ENCODE measurements around the gene BID.

Gene BID

DNA sequence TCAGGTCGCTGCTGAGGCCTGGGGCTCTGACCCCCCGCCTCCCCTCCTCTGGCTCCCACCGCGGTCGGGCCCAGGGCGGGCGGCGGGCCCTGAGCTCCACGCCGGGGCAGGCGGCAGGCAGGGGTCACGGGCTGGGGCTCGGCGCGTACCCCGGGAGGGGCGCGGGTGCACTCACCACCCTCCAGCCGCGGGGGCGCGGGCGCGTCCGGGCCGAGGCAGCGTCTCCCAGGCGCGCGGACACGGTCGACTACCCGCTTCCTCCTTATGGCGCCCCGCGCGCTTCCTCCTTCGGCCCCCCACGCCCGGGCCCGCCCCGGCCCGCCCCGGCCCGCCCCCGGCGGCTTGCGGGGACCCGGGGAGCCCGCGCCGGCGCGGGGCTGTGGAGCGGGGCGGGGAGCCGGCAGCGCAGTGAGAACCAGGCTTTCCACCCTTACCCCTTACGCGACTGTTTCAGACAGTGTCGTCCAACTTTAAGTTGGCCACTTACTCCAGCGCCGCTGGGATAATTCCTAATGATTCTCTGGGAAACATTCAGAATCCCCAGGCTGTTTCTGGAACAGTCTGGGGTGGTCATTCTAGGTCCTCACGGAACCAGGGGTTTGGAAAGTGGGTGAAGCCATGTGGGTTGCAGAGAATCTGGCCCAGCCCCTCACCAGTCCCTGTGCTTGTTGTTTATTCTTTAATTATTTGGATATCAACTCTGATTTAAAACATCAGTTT, at the start of gene BID:
TSS of gene BID (minus strand) at position 264 of the 720 bp plus-strand sequence. CDS start 24,353 bp downstream, outside the sequence.
- ChIA-PET CTCF (interaction anchor here (1.4 to 1.9 kb wide), 4 partner anchors 11 to 37 kb away, joined by 3 to 5 read pairs (median 5); no protein-coding TSS in a partner anchor), POLR2A (no interaction called here)
- no peak for DNase-seq (ENCODE audit: low read depth, low spot score)

DNA sequence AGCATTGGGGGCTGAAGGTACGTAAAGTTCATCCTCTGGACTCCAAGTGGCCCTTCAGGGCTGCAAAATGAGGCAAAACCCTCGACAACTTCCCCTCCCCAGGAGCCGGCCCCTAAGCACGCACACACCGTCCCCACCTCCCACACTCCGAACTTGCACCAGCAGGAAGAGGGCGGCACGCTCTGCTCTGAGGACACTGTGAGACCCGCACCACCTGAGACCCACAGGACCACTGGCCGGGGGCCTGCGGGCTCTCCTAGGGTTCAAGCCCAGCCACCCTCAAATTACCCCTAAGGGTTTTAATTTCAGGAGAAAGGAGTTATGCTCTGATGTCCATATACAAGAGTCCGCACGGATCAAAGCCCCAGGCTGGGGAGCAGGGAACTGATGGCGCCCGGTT, 49.7 kb upstream of the BID start:
- ChIA-PET POLR2A (no interaction called here), CTCF (interaction anchor here (2.8 kb wide), 1 partner anchor 253 kb away, joined by 30 read pairs; the partner anchor contains the start of gene PEX26)
- DNase-seq (ENCODE audit: low read depth, low spot score): no peak
- TF ChIP-seq, protein P1, sequence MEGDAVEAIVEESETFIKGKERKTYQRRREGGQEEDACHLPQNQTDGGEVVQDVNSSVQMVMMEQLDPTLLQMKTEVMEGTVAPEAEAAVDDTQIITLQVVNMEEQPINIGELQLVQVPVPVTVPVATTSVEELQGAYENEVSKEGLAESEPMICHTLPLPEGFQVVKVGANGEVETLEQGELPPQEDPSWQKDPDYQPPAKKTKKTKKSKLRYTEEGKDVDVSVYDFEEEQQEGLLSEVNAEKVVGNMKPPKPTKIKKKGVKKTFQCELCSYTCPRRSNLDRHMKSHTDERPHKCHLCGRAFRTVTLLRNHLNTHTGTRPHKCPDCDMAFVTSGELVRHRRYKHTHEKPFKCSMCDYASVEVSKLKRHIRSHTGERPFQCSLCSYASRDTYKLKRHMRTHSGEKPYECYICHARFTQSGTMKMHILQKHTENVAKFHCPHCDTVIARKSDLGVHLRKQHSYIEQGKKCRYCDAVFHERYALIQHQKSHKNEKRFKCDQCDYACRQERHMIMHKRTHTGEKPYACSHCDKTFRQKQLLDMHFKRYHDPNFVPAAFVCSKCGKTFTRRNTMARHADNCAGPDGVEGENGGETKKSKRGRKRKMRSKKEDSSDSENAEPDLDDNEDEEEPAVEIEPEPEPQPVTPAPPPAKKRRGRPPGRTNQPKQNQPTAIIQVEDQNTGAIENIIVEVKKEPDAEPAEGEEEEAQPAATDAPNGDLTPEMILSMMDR (IDR thresholded peaks at IDR 0.05; ENCODE audit: insufficient read depth, low read length, missing control alignments): no peak
- no peak overlapping the region for H3K4me3 ChIP-seq (ENCODE audit: low read depth, low read length)

More for the DNA sequence above, at the start of gene BID:
- peak within 1 kb of the TSS; percentile 64 for H3K4me3 ChIP-seq (ENCODE audit: low read depth, low read length)
- TF ChIP-seq, protein P1 (IDR thresholded peaks at IDR 0.05; ENCODE audit: insufficient read depth, low read length, missing control alignments): no peak

DNA sequence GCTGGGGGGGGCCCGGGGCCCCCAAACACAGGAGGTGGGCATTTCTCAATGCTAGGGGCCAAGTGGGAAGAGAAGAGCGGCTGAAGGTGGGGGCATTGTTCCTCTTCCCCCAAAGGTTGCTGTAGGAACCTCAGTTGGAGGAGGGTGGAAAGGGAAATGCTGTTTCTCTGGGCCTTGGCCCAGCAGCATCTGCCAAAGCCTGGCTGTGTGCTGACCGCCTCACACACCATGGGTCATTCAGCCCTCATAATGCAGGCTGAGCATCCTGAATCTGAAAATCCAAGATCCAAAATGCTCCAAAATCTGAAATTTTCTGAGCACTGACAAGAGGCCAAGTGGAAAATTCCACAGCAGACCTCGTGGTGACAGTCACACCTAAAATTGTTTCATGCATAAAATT, 49.0 kb upstream of the BID start:
- DNase-seq (ENCODE audit: low read depth, low spot score): no peak
- ChIA-PET CTCF (interaction anchor here (2.4 to 5.6 kb wide), 2 partner anchors 7 to 253 kb away, joined by 16 to 37 read pairs; no protein-coding TSS in a partner anchor), POLR2A (no interaction called here)
- no peak overlapping the region for H3K4me3 ChIP-seq (ENCODE audit: low read depth, low read length)
- TF ChIP-seq, protein P1 (IDR thresholded peaks at IDR 0.05; ENCODE audit: insufficient read depth, low read length, missing control alignments): no peak

DNA sequence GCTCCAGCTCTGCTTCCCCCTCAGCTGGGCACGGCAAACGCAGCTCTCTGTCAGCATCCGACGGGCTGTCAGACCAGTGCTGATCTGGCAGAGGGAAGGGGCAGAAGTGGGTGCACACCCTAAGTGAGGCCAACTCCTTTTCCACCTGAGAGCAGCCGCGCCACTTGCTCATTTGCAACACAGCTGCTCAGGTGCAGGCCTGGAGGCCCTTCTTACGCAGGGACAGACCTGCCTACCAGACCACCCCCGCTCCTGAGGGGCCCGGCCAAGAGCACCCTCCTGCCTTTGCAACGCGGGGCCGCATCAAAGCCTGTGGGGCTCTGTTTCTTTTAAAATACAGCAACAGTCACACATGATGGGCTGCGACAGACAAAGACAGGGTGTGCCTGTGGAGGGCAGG, 47.8 kb upstream of the BID start:
- ChIA-PET POLR2A (no interaction called here), CTCF (interaction anchor here (2.4 to 5.6 kb wide), 2 partner anchors 8 to 254 kb away, joined by 16 to 37 read pairs; no protein-coding TSS in a partner anchor)
- TF ChIP-seq, protein P1 (IDR thresholded peaks at IDR 0.05; ENCODE audit: insufficient read depth, low read length, missing control alignments): no peak
- no peak overlapping the region for H3K4me3 ChIP-seq (ENCODE audit: low read depth, low read length)
- no peak for DNase-seq (ENCODE audit: low read depth, low spot score)

DNA sequence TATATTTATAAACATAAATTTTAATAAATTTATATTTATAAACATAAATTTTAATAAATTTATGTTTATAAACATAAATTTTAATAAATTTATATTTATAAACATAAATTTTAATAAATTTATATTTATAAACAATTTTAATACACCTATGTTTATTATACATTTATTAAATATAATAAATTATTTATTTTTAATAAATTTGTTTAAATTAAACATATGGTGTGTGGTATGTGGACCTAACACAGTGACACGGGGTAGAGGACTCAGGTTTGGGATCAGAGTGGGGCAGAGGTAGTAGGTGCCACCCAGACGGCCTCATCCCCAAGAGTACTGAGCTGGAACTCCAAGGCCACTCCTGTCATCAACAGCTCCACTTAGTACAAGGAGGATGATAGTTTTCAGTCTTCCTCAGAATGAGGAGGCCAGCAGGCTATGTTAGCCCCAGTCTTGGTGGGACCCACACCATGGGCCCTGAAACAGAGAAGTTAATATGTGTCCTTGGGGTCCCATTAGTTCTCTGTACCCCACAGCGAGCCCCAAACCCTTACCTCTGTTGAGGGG, 46.7 kb upstream of the BID start:
- POLR2A ChIA-PET: no interaction called here
- CTCF ChIA-PET: interaction anchor here (1.0 to 5.6 kb wide), 3 partner anchors 9 to 255 kb away, joined by 4 to 37 read pairs (median 16); no protein-coding TSS in a partner anchor
- no peak overlapping the region for H3K4me3 ChIP-seq (ENCODE audit: low read depth, low read length)
- TF ChIP-seq, protein P1 (IDR thresholded peaks at IDR 0.05; ENCODE audit: insufficient read depth, low read length, missing control alignments): no peak
- DNase-seq (ENCODE audit: low read depth, low spot score): no peak

DNA sequence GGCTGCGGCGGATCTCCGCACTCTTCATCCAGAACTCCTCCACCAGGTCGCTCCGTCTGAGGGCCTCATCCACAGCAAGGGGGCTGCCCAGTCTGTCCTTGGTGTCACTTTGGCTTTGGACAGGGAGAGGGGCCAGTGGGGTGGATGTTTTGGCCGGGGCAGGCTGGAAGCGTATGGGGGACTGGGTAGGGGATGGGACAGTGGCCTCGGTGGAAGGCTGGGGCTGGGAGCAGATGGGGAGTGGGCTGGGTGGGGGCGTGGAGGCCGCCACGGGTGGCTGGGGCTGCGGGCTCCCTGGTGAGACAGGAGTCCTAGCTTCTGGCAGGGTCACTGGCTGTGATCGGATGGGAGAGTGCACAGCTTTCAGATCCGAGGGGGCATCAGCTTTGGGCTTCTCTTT, 44.4 kb upstream of the BID start:
- DNase-seq (ENCODE audit: low read depth, low spot score): no peak
- POLR2A ChIA-PET: no interaction called here
- TF ChIP-seq, protein P1 (IDR thresholded peaks at IDR 0.05; ENCODE audit: insufficient read depth, low read length, missing control alignments): no peak
- H3K4me3 ChIP-seq (ENCODE audit: low read depth, low read length): no peak overlapping the region
- CTCF ChIA-PET: interaction anchor here (0.8 to 5.6 kb wide), 3 partner anchors 12 to 260 kb away, joined by 3 to 37 read pairs (median 4); no protein-coding TSS in a partner anchor
